CD4-positive, alpha-beta T cell treated with Interferon alpha-2 for 1 hour (primary cell): Measurements from ENCODE around the gene TMSB4X.
A peak's percentile ranks its signal among the peaks of the same experiment; 100 is the strongest.

Source experiments
- DNase-seq, 2 donors: peaks; one replicate each; pipeline ENCODE4 v3.0.0-alpha.2; 2020 to 2022

The TMSB4X gene

GRCh38 chrX:12976819-12977732 lies 2.2 kb downstream of the TMSB4X start:
- peak in 1 of 2 donors; percentile 42 for DNase-seq

- DNase-seq = no peak
Measured at GRCh38 chrX:12977761-12978204, 2.9 kb downstream of the TMSB4X start.

GRCh38 chrX:12978205-12979025 lies 3.5 kb downstream of the TMSB4X start:
- peak; percentile 89 for DNase-seq

GRCh38 chrX:12979026-12979607 lies 4.2 kb downstream of the TMSB4X start:
- no peak for DNase-seq

GRCh38 chrX:12979616-12980015 lies 4.7 kb downstream of the TMSB4X start:
- no peak for DNase-seq

- peak in 1 of 2 donors; percentile 37 for DNase-seq
Measured at GRCh38 chrX:12980039-12980438, 5.1 kb downstream of the TMSB4X start.

GRCh38 chrX:12981880-12982279 lies 7.0 kb downstream of the TMSB4X start:
- DNase-seq = peak in 1 of 2 donors; percentile 57

- peak; percentile 55 to 73 for DNase-seq
Measured at GRCh38 chrX:12984603-12985319, 9.9 kb downstream of the TMSB4X start.

GRCh38 chrX:12985331-12985730 lies 10.4 kb downstream of the TMSB4X start:
- DNase-seq = peak in 1 of 2 donors; percentile 39

- no peak for DNase-seq
Measured at GRCh38 chrX:12986164-12986779, 11.4 kb downstream of the TMSB4X start.

GRCh38 chrX:12986886-12987285 lies 12.0 kb downstream of the TMSB4X start:
- no peak for DNase-seq

- no peak for DNase-seq
Measured at GRCh38 chrX:12987340-12987739, 12.4 kb downstream of the TMSB4X start.

- DNase-seq = no peak
Measured at GRCh38 chrX:12987900-12988594, 13.1 kb downstream of the TMSB4X start.

GRCh38 chrX:12988797-12989196 lies 13.9 kb downstream of the TMSB4X start:
- DNase-seq = no peak

GRCh38 chrX:12989461-12989860 lies 14.6 kb downstream of the TMSB4X start:
- no peak for DNase-seq

- no peak for DNase-seq
Measured at GRCh38 chrX:12991575-12991974, 16.7 kb downstream of the TMSB4X start.

GRCh38 chrX:12992544-12993118 lies 17.7 kb downstream of the TMSB4X start:
- no peak for DNase-seq

- no peak for DNase-seq
Measured at GRCh38 chrX:12993826-12994225, 18.9 kb downstream of the TMSB4X start.

GRCh38 chrX:12994321-12994720 lies 19.4 kb downstream of the TMSB4X start:
- no peak for DNase-seq

GRCh38 chrX:12996934-12997435 lies 22.1 kb downstream of the TMSB4X start:
- DNase-seq = no peak
